Right lobe of liver (tissue), 4 donors: ENCODE data around the gene RGS6.

Experiments used
- POLR2A ChIP-seq: fragments of 450-650 bp; IDR thresholded peaks from one replicate; pipeline ENCODE4 v1.6.1; 2017; ENCODE audit warnings: antibody characterized with exemption, mild to moderate bottlenecking
- TF ChIP-seq, protein P1 (sequence below), 4 donors: fragments of 200-600 bp in 3 of 4; fragments of 450-650 bp in 1 of 4; IDR thresholded peaks; one replicate each; pipeline versions ENCODE4 v1.5.1 to v1.8.0; 2016 to 2022; ENCODE audit warnings: antibody characterized with exemption in 4 of 4, mild to moderate bottlenecking in 2 of 4
- donor health status: DM: no; HTN: no; CAD: no.
- donor health status: DM: no; HTN: no; CAD: no.
- donor health status: DM: no; HTN: yes; CAD: no.

GRCh38 chr14:72553656-72554055, 621.4 kb downstream of the RGS6 start:
- TF ChIP-seq, protein P1, sequence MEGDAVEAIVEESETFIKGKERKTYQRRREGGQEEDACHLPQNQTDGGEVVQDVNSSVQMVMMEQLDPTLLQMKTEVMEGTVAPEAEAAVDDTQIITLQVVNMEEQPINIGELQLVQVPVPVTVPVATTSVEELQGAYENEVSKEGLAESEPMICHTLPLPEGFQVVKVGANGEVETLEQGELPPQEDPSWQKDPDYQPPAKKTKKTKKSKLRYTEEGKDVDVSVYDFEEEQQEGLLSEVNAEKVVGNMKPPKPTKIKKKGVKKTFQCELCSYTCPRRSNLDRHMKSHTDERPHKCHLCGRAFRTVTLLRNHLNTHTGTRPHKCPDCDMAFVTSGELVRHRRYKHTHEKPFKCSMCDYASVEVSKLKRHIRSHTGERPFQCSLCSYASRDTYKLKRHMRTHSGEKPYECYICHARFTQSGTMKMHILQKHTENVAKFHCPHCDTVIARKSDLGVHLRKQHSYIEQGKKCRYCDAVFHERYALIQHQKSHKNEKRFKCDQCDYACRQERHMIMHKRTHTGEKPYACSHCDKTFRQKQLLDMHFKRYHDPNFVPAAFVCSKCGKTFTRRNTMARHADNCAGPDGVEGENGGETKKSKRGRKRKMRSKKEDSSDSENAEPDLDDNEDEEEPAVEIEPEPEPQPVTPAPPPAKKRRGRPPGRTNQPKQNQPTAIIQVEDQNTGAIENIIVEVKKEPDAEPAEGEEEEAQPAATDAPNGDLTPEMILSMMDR (IDR thresholded peaks at IDR 0.05) = no peak
- no peak for TF ChIP-seq POLR2A
